Stimulated activated CD8-positive, alpha-beta memory T cell treated with anti-CD3 and anti-CD28 coated beads, Interleukin-4, amount 100 ng/mL, for 48 hours (primary cell): ENCODE measurements around the gene HCFC1R1.
"Not testable (repeated sequence)": the region's sequence is repeated elsewhere in the genome, so short reads cannot be mapped to it uniquely, and the experiment has no call there.

Experiments used
- DNase-seq: peaks from one replicate; pipeline ENCODE4 v3.0.0-alpha.2; 2020

HCFC1R1 gene

DNA sequence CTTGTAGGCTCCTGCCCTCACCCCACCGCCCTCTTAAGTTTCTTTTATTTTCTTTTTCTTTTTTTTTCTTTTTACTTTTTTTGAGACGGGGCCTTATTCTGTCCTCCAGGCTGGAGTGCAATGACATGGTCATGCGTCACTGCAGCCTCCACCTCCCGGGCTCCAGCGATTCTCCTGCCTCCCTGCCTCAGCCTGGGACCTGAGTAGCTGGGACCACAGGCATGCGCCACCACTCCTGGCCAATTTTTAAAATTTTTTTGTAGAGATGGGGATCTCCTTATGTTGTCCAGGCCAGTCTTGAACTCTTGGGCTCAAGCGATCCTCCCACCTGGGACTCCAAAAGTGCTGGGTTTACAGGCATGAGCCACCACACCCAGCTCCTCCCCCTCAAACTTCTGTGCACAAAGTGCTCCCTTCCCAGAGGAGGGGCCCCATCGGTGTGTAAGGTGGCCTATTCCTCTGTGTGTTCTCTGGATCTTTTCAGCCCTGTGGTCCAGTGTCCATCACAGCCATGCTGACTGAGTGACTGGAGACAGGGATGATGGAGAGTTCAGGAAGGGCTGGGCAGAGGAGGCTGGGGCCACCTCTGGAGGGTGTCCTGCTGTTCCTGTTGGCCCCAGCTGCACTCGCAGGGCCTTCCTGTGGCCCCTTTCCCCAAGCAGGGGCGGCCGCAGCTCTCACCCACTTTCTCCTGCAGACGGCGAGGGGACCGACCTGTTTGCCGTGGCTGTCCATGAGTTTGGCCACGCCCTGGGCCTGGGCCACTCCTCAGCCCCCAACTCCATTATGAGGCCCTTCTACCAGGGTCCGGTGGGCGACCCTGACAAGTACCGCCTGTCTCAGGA, 32.8 kb upstream of the HCFC1R1 start:
- no peak for DNase-seq

- DNase-seq, result not testable (repeated sequence)
Measured at GRCh38 chr16:3055734-3056115, 32.0 kb upstream of the HCFC1R1 start.

DNA sequence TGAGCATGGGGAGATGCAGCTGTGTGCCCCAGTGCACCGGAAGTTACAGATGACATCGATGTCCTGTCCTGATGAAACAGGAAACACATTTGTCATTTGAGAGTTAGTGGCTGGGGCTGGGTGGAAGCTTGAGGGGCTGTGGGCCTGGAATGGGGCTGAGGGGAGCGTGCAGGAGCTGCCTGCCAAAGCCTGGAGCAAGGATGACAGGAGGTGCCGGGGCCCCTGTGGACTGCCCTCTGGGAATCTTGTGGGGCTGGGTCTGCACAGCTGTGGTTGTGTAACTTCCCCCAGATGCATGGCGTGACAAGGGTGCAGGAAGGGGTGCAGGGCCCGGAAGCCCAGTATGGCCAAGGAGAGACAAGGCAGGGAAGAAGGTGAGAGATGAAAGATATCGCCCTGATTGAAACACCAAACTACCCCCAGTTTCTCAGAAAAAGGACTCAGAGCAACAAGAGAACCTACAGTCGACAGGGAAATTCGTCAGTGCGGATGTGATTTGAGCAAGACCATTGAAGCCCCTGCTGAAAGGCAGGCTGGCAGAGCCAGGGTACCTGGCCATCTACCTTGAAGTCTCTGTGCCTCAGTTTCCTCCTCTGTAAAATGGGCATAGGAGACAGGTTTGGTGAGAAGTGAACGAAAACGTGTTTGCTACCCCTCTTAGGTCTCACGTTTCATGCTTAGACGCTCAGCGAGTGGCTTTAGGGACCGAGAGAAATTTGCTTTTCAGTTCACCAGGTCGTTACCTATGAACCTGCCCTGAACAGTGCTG, 31.4 kb upstream of the HCFC1R1 start:
- no peak for DNase-seq

GRCh38 chr16:3053330-3053710, 29.6 kb upstream of the HCFC1R1 start:
- DNase-seq, result not testable (repeated sequence)

- DNase-seq, result not testable (repeated sequence)
Measured at GRCh38 chr16:3052571-3053329, 29.0 kb upstream of the HCFC1R1 start.

- no peak for DNase-seq
Measured at GRCh38 chr16:3051494-3051893, 27.8 kb upstream of the HCFC1R1 start.

DNA sequence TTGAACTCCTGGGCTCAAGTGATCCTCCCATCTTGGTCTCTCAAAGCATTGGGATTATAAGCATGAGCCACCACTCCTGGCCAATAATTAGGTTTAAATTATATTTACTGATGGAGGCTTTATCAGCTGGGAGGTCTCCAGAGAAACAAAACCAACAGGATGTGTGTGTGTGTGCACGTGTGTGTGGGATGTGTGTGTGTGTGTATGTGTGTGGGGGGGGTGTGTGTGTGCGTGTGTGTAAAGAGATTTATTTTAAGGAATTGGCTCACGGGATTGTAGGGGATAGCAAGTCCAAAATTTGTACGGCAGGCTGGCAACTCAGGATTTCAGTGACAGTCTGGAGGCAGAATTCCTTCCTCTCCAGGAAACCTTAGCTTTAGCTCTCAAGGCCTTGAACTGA, 27.3 kb upstream of the HCFC1R1 start:
- DNase-seq, result no peak

GRCh38 chr16:3050487-3050886, 26.7 kb upstream of the HCFC1R1 start:
- DNase-seq, result no peak

- no peak for DNase-seq
Measured at GRCh38 chr16:3049921-3050481, 26.3 kb upstream of the HCFC1R1 start.

DNA sequence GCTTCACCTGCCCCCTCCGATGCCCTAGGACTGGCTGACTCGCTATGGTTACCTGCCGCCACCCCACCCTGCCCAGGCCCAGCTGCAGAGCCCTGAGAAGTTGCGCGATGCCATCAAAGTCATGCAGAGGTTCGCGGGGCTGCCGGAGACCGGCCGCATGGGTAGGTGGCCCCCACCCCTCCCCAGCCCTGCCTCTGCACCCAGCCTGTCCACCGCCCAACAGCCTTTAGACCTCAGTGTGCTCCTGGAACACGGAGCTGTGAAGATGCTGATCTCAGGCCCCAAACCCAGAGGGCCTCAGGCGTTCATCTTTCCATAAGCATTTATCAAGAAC, 23.6 kb upstream of the HCFC1R1 start:
- DNase-seq, result no peak

GRCh38 chr16:3046641-3047386, 23.1 kb upstream of the HCFC1R1 start:
- DNase-seq, result no peak

DNA sequence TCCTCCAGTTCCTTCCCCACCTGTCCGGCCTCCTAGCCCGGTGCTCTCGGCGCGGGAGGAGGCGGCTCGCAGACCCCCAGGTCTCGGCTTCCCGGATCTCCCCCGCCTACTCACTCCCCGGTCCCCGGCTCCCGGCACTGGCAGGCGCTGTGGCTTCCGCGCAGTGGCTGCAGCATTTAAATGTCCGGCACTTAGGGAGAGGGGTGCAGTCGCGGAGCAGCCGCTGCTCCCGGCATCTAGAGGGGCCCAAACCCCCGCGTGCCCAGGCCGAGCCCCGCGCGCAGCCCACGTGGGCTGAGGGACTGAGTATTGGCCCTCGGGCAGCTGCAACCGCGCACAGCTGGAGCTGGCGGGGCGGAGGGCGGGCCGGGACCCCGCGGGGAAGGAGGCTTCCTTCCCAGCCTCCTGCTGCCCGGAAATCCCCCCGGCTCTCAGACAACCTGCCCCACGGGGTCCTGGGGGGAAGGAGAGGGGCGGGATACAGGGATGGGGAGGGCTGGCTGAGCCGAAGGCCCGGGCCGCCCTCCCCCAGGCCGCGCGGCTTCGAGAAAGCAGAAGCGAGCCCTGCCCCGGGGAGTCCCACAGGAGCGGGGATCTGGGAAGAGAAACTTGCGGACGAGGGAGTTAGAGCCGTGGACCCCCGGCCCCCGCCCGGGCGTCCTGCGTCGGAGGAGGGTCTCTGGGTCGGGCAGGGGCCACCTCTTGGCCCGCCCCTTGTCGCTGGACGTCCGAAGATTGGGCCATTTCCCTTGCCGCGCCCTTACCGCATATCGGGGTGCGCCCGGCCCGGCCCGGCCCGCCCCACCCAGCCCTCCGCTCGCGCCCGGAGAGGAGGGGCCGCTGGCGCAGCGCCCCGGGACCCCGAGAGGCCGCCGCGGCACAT, 22.3 kb upstream of the HCFC1R1 start, which contains the start of gene MMP25:
Gene MMP25, plus strand, starts transcription at position 804 of the 883 bp plus-strand sequence. CDS start 357 bp downstream, outside the sequence.
- no peak for DNase-seq

- no peak for DNase-seq
Measured at GRCh38 chr16:3044708-3045107, 21.0 kb upstream of the HCFC1R1 start.

DNA sequence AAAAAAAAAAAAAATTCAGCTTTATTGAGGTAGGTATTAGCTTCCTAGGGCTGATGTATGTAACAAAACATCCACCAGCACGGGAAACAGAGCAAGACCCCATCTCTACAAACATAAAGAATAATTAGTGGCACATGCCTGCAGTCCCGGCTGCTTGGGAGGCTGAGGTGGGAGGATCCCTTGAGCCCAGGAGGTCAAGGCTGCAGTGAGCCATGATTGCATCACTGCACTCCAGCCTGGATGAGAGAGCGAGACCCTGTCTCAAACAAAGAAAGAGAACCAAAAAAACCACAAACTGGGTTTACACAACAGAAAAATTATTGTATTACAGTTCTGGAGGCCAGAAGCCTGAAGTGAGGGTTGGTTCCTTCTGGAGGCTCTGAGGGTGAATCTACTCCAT, 18.6 kb upstream of the HCFC1R1 start:
- DNase-seq, result no peak

- DNase-seq, result no peak
Measured at GRCh38 chr16:3038896-3039295, 15.2 kb upstream of the HCFC1R1 start.

GRCh38 chr16:3038256-3038655, 14.5 kb upstream of the HCFC1R1 start:
- DNase-seq, result no peak

DNA sequence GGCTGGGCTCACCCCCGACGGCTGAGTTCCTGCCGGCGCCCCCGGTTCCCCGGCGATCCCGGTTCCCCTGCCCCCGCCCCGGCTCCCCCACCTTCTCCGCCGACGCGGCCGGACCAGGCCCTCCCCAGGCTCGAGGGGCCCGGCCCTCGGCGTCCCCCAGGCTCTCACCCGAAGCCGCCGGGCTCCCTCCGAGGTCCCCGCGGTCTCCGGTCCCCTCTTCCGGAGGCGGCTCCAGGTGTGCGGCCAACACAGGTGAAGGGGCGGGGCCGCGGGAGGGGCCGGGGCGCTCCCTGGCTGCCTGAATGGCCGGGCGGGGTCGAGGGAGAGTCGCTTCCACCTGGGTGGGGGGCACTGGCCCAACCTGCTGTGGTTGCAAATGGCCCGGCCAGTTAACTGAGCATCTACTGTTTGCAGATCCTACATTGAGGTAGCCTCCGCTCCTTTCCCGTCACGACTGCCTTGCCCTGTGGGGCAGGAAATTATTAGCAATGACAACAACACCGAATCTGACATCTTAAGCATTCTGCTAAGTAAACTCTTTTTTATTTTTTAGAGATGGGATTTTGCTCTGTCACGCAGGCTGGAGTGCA, 13.1 kb upstream of the HCFC1R1 start, which contains the start of gene BICDL2:
Gene BICDL2, minus strand, starts transcription at position 219 of the 590 bp plus-strand sequence. CDS start 1,448 bp downstream, outside the sequence.
- no peak for DNase-seq

- DNase-seq, result no peak
Measured at GRCh38 chr16:3035972-3036725, 12.4 kb upstream of the HCFC1R1 start.

GRCh38 chr16:3035289-3035971, 11.7 kb upstream of the HCFC1R1 start:
- no peak for DNase-seq
